NCI-H2196 treated with DMSO at 0.1 percent for 48 hours (cell line): Measurements from ENCODE around the gene TFCP2.

Source experiments
- DNase-seq: peaks from one replicate; lab custom pipeline; 2025; ENCODE audit not compliant: unreplicated experiment; lab: John Stamatoyannopoulos, UW

The TFCP2 gene

DNA sequence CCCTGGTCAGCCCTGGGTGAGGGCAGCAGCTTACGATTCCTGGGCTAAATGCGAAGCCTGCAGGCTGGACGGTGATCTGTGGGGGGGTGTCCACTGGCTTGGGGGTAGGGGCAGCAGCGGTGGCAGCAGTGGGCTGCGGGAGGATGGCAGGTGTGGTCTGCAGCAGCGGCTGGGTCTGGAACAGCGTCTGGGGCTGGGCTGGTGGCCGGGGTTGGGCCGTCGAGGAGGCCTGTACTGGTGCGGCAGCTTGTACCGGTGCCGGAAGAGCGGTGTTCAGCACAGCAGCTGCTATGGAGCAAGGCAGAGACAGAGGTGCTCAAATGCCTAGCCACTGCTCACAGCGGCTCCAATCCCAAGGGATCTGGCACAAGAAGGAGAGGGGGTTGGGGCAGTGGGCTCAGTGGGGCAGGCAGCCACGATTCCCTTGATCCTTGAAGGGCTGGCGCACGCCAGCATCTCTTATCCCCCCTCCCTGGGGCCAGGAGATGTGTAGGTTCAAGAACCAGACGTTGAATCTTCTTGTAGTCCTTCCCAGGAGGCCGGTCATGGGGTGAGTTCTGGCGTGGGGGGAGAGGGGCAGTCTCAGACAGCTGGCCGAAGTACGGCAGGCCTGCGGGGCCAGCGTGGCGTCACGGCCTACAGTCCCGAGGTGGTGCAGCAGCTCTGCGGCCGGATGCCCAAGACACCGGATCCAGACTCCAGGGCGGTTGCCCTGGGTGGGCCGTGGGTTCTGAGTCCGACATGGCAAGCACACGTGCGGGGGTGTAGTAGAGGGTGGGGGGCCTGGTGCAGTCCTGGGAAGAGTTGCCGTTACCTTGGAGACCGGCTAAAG lies 25.0 kb upstream of the TFCP2 start:
- no peak for DNase-seq

DNA sequence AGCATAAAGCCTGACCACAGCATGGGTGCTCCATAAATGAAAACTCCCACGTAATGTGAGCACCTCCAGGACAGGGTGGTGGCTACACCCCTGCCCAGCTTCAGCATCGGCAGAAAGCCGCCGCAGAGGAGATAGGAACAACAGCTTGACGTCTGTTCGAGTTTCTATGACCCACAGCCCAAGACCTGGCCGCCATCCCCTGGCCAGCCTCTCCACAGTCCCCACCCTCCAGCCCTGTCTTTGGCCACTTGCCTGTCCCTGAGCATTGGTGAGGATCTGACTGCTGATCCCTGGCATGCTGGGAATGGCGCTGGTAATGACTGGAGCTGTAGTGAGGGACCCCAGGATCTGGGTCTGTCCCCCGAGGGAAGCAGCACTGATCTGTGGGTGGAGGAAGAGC lies 23.6 kb upstream of the TFCP2 start:
- DNase-seq: no peak

DNA sequence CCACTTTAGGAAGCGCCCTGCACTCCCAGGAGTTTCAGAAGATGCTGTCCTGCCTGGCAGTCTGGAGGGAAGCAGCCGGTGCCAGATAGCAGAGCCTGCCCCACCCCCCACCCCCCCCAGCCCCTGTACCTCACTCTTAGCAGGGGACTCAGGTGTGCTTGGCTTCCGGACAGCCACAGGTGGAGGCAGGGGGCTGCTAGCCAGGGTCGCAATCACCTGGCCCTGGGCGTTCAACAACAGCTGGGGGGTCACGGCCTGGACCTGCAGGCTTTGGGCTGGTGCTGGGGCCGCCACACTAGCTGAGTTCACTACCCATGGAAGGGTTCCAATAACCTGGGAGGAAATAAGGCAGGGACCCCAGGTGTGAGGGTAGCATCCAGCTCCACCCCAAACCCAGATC lies 22.9 kb upstream of the TFCP2 start:
- DNase-seq: no peak

DNA sequence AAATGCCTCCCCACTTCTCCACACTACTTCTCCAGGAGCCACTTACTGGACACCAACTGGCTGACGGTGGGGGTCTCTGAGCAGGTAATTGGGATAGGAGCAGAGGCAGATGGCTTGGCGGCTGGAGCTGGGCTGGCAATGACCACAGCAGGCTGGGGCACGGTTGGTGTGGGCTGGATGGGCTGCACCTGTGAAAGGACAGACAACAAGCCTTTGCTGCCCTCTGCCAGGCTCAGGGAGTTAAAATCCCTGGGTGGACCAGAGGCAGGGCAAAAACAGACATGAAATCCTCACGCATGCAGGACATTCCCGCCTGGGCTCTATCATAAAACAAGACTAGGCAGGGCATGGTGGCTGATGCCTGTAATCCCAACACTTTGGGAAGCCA lies 19.3 kb upstream of the TFCP2 start:
- DNase-seq: no peak

DNA sequence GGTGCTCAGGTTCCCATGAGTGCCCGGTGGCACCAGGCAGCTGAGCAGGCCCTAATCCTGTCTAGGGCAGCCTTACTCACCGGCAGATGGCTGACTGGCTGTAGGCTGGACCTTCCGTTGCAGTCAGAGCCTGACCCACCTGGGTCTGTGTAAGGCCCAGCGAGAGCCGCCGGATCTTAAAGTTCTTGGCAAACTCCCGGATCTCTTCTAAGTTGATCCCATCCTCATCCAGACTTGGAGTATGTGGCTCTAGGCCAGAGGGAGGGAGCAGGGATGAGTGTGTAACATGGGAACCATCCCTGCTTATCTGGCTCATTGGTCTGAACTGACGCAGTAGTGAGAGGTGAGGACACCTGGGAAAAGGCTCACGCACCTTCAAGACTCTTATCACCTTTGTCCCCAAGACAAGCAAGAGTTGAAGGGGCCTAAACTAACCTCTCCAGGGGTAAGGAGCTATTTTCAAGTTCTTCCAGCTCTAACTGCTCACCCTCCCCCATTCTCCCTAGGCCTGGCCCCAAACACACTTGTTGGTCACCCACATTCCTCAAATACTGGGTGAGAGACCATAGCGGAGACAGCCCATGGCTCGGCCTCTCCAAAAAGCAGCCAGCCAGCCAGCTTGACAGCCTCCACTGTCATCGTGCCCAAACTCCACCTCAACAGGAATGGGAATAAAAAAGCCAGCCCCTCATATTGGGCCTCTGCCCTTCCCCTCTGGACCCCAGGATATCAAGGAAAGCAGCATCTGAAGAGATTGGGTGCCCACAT lies 18.8 kb upstream of the TFCP2 start:
- DNase-seq: no peak

DNA sequence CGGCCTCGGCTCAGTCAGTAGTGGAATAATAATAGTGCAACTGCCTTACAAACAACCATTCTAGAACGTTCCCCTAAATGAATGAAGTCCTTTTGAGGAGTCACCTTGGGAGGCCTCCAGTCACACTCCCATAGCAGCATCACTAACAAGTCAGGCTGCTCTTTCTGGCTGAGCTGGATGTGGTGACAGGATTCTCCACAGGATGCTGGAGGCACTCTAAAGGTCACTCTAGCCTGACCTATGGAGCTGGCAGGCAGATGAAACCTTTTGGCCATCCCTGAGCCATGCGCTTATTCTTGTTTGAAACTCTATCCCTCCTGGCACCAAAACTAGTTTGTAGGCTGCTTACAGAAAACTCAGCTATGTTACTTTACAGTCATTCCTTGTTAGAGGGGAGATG lies 17.9 kb upstream of the TFCP2 start:
- peak; percentile 32 for DNase-seq

DNA sequence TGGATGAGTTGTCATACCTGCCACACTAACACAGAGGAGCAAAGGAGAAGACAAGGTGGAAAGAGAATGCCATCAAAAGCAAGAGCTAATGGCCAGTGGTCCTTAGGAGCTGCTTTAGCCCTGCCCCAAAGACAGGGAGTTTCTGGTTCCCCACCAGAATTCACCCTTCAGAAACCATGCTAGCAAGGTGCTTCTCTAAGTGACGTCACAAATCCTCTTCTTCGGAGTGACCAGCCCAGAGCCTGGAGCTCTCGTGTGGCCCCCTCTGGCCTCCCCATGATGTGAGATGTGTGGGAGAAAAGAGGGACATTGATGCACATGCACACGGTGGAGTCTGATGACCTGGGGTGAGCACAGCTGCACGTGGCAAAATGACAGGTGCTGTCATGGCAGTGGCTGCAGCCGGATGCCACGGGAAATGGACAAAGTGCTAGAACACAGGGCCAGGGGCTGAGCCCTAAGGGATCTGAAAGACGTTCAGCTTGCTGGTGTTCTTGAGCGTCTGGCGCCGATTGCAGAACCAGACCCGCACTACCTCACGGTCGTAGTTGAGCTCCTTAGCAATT lies 16.9 kb upstream of the TFCP2 start:
- no peak for DNase-seq

DNA sequence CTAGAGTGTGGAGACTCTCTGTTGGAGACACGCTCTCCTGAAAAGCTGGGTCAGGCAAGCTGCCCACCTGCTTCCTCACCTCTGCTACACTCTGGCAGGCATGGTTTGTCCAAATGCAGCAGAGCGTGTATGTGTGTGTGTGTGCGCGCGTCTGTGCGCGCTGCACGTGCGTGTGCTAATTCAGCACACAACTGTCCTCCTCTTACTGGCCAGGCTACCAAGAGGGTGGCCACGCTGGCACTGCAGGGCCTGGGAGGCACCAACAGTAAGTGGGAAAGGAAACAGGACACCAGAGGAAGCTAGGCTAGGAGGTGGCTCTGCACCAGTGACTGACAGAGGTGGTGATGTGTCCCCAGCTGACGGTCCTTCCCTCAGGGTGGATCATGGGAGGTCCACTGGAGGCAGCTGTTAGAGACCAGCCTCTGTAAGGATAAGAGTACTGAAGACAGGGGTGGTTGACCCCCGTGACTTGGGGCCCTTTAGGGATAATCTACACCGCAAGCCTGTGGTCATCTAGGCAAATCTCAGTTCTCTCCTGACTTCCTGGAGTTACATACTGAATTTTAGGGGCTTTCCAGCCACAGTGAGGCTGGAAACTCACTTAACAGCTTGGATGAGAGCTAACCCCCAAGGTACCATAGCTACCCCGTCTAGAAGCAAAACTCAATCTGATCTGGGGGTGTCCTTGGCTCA lies 15.6 kb upstream of the TFCP2 start:
- DNase-seq: no peak

DNA sequence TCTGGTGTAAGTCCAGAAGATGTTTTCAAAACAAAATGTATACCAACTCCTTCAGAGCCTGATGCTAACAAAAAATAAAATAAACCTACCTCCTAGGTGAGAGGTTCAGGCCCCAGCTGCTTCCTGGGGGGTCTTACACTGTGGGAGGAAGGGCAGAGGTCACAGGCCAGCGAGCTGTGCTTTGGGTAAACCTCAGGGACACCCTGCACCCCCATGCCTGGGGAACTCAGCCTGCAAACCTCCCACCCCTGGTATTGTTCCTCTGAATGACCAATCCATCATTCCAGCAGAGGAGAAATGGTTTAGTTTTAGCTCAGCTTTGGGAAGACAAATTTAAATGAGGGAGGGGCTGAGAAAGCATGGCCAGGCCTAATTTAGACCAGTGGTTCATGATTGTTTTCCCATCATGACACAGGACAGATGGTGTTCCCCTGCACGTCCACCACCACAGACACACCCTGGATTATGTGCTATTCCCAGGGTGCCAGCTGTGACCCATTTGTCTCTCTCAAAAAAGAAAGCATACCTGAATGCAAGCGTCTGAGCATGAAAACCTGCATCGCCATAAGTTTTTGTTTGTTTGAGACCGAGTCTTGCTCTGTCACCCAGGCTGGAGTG lies 14.5 kb upstream of the TFCP2 start:
- DNase-seq: no peak

DNA sequence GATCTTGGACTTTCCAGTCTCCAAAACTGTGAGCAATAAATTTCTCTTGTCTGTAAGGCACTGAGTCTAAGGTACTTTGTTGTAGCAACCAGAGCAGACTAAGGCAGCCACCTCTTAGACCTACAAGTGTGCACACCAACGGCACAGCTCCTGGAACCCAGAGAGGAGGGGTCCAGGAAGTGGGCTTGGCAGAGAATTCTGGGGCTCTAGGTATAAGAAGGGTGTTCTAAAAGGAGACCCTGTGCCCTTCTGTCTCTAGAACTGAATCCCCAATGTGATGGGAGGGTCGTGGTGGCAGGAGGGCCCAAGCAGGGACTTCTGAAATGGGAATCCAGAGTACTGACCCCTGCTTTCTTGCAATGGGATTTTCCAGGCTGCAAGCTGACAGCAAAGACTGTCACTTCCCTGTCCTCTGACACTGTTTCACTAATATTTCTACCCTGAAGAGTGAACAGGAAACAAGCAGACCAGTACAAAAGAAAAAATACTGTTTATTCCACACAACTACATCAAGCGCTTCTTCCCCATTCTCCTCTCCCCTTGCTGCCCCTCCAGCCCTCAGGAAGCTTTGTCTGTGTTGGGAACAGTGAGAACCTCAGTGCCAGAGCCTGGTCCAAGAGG lies 13.6 kb upstream of the TFCP2 start:
- DNase-seq: no peak

DNA sequence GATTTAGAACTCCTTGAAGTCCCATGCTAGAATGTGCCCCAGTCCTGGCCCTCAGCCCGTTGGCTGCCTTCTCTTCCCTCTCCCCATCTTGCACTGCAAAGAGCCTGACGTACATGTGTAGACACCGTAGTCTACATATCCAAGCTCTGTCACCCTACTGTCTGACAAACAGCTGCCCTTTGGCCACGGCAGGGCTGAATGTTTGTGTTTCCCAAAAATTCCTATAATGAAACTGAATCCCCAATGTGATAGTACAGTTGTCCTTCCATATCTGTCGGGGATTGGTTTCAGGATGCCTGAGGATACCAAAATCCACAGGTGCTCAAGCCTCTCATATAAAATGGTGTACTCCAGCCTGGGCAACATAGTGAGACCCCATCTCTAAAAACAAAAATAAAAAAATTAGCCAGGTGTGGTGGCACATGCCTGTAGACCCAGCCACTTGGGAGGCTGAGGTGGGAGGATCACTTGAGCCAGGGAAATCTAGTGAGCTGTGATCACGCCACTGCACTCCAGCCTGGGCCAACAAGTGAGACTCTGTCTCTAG lies 12.3 kb upstream of the TFCP2 start:
- no peak for DNase-seq

DNA sequence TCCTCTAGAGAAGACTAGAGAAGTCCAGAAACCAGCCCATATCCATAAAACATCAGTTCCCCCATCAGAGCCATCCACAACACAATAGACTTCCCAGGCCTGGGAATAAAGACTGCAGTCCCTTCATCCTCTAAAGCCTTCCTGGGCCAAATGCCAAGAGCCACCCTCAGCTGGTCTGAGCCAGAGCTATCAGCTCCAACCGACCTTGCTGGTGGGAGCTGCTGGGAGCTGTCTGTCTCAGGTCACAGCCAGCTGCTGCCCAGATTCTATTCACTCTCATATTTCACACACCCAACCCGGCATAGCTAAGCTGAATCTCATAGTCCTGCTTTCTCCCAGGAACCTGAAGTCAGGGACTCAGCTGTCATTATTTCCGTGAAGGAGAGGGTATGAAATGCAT lies 10.9 kb upstream of the TFCP2 start:
- peak; percentile 69 for DNase-seq

DNA sequence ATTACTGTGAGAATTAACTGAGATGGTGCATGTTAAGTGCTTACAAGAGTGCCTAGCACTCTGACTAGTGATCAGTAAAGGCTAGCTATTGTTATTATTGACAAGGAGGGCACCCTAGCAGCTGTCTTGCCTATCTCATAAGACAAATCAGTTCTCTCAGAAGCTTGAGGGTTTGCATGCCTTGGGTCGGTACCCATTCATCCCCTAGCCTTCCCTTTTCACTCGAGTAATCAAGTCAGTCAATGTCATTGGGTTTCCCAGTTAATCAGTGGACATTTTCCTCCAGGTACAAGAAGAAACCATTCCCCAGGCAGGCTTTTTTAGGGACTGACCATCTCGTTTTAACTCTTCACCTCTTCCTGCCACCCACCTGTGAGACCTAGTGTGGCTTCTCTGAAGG lies 10.4 kb upstream of the TFCP2 start:
- DNase-seq: no peak

DNA sequence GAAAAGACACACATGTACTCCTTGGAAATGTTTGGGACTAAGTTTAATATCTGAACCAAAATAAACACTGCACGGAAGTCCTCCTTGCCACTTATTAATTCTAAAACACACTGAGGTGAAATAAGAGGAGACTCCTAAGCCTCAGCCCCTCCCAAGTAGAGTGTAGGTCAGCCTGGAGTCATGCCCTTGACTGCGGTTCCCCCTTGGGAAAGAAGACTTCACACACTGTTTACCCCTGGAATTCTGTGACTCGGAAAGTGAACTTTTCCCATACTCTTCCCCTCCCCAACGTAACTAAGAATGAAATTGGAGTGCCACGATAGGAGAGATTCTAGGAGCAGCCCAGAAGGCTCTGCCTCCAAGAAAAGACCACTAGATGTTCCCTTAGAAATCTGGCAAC lies 8.6 kb upstream of the TFCP2 start:
- no peak for DNase-seq

DNA sequence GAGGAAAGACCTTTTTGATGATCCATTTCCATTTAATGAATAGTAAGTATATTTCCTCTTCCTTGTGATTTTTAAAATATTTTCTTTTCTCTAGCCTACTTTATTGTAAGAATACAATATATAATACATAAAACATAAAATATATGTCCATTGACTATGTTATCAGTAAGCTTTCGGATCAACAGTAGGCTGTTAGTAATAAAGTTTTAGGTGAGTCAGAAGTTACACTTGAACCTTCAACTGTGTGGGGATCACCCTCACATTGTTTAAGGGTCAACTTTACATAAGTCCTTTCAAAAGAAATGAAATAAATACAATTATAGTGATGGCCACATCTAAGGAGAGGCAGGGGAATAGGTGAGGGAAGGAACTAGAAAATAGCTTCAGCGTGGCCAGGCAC lies 5.0 kb upstream of the TFCP2 start:
- no peak for DNase-seq

DNA sequence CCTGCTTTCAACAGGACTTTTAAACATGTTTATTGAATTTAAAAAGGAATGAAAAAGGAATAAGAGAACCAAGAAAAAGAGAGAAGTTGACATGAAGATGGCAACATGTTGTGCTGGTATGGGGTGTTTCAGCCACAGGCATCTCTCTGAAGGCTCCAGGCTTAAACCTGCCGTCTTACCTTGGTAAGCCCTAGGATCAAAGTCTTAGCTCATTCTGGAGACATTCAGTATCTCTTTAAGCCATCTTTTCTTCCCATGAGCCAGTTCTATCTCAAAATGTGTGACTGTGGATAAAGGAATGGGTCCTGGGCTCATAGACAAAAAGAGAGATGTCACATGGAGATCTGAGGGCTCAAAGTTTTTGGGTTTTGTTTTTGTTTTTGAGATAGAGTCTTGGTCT lies 1.6 kb upstream of the TFCP2 start:
- no peak for DNase-seq

DNA sequence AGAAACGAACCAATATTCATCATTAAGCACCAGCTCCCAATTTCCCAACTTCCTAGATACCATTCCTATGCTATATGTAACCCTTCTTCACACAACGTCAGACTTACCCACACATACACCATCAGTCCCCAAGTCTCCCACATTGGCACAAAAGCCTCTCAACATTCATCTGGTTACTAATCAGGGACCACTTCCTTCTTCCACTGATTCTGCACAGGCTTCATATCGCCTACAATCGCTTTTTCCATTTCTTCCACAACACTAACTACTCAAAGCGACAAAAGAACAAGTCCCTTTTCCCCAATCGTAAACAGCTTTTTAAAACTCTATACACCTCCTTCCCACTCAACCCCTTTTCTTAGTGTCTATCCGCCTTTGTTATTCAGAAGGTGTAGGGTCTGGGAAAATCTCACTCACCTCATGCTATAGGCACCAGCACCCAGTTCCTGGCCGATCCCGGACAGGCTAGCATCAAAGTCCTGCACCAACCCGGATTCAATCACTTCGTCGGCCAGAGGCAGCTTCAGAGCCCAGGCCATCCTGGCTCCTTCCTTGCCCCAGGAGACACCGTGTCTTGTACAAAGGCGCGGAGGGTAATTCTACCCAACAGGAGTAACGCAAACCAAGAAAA lies 936 bp downstream of the TFCP2 start:
- no peak for DNase-seq

DNA sequence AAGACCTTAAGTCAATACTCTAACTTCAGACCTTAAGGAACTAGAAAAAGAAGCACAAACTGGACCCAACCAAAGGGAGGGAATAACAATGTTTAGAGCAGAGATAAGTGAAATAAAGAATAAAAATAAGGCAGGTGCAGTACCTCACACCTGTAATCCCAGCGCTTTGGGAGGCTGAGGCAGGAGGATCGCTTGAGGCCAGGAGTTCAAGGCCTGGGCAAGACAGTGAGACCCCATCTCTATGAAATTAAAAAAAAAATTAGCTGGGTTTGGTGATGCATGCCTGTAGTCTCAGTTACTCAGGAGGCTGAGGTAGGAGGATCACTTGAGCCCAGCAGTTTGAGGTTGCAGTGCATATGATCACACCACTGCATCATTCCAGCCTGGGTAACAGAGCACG lies 9.1 kb downstream of the TFCP2 start:
- DNase-seq: no peak

DNA sequence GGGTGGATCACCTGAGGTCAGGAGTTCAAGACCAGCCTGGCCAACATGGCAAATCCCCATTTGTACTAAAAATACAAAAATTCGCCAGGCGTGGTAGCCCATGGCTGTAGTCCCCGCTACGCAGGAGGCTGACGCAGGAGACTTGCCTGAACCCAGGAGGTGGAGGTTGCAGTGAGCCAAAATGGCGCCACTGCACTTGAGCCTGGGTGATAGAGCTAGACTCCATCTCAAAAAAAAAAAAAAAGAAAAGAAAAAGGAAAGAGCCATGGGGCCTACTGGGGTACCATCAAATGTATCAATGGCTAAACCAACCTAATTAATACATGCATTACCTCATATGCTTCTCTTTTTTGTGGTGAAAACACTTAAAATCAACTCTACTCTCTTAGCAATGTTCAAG lies 10.7 kb downstream of the TFCP2 start:
- DNase-seq: no peak

DNA sequence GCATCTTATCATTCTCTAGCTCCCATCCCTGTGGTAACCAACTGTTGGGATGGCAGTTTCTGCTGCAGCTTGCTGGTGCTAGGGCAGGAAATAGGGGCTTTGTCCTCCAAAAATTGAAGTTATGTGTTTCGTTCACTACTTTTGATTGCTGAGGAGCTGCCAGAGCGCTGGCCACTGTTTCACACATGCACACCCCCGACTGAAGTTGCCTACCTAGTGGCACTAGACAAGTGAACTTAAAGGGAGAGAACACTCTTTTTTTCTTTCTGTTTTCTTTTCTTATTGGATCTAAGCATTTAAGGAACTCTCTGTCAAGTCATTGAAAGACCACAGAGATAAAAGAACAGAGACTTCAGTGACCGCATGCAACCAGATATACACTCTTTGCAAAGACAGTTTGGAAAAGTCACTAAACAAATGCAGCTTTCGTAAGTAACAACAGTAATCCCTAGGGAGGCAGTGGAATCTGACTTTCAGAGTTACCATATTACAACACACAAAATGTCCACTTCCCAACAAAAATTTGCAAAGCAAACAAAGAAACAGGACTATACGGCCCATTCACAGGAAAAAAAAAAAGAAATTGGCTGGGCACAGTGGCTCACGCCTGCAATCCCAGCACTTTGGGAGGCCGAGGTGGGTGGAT lies 12.0 kb downstream of the TFCP2 start:
- no peak for DNase-seq
